Measurements from ENCODE around the gene UTP18. TPM values are rescaled to one million over a fixed set of nuclear protein-coding genes. Genes with fewer than 3 reads are reported as not detected.

Gene UTP18
- total RNA-seq, 2 donors from 2014 or later: 18.9 to 22.1 TPM

GRCh38 chr17:51245535-51245934 lies 14.8 kb upstream of the UTP18 start:
- intact Hi-C loops (cut with DNase I): no loop called here
- H3K27ac ChIP-seq: no peak overlapping the region
- H3K36me3 ChIP-seq (replicated peaks in 1 of 2; ENCODE audit: insufficient read depth in 1 of 2, low read depth in 2 of 2): peaks cover 0 to 2% of the 10 kb centered on the region in 2 donors
- H3K27me3 ChIP-seq: no peaks in the 10 kb centered on the region
- ATAC-seq (no peak), DNase-seq (no peak)
- TF ChIP-seq POLR2A (IDR thresholded peaks at IDR 0.05): no peak
- TF ChIP-seq, protein P1, sequence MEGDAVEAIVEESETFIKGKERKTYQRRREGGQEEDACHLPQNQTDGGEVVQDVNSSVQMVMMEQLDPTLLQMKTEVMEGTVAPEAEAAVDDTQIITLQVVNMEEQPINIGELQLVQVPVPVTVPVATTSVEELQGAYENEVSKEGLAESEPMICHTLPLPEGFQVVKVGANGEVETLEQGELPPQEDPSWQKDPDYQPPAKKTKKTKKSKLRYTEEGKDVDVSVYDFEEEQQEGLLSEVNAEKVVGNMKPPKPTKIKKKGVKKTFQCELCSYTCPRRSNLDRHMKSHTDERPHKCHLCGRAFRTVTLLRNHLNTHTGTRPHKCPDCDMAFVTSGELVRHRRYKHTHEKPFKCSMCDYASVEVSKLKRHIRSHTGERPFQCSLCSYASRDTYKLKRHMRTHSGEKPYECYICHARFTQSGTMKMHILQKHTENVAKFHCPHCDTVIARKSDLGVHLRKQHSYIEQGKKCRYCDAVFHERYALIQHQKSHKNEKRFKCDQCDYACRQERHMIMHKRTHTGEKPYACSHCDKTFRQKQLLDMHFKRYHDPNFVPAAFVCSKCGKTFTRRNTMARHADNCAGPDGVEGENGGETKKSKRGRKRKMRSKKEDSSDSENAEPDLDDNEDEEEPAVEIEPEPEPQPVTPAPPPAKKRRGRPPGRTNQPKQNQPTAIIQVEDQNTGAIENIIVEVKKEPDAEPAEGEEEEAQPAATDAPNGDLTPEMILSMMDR (IDR thresholded peaks at IDR 0.05): no peak
- H3K9me3 ChIP-seq: no peaks in the 10 kb centered on the region
- H3K4me3 ChIP-seq: no peak overlapping the region
- H3K4me1 ChIP-seq: peaks cover 10% of the 10 kb centered on the region
- 90 to 97% methylated on average over 1 of the region's 1 CpG for WGBS, 2 donors

- peaks cover 0 to 2% of the 10 kb centered on the region in 2 donors for H3K36me3 ChIP-seq (replicated peaks in 1 of 2; ENCODE audit: insufficient read depth in 1 of 2, low read depth in 2 of 2)
- no peaks in the 10 kb centered on the region for H3K27me3 ChIP-seq
- intact Hi-C loops (cut with DNase I): no loop called here
- no peak for DNase-seq
- peaks cover 6% of the 10 kb centered on the region for H3K4me1 ChIP-seq
- no peak overlapping the region for H3K27ac ChIP-seq
- H3K9me3 ChIP-seq: no peaks in the 10 kb centered on the region
- no peak for ATAC-seq
- 97 to 98% methylated on average over 3 of the region's 3 CpGs for WGBS, 2 donors
- no peak overlapping the region for H3K4me3 ChIP-seq
- no peak for TF ChIP-seq POLR2A (IDR thresholded peaks at IDR 0.05)
- TF ChIP-seq, protein P1 (IDR thresholded peaks at IDR 0.05): no peak
Observed at GRCh38 chr17:51250314-51250840, 10.0 kb upstream of the UTP18 start.

GRCh38 chr17:51251010-51251409 lies 9.3 kb upstream of the UTP18 start:
- H3K4me3 ChIP-seq: no peak overlapping the region
- TF ChIP-seq POLR2A (IDR thresholded peaks at IDR 0.05): no peak
- TF ChIP-seq, protein P1 (IDR thresholded peaks at IDR 0.05): no peak
- no peak for ATAC-seq
- DNase-seq: no peak
- H3K27me3 ChIP-seq: no peaks in the 10 kb centered on the region
- no peaks in the 10 kb centered on the region for H3K9me3 ChIP-seq
- peaks cover 0 to 2% of the 10 kb centered on the region in 2 donors for H3K36me3 ChIP-seq (replicated peaks in 1 of 2; ENCODE audit: insufficient read depth in 1 of 2, low read depth in 2 of 2)
- peaks cover 12% of the 10 kb centered on the region for H3K4me1 ChIP-seq
- intact Hi-C loops (cut with DNase I): no loop called here
- H3K27ac ChIP-seq: no peak overlapping the region

DNA sequence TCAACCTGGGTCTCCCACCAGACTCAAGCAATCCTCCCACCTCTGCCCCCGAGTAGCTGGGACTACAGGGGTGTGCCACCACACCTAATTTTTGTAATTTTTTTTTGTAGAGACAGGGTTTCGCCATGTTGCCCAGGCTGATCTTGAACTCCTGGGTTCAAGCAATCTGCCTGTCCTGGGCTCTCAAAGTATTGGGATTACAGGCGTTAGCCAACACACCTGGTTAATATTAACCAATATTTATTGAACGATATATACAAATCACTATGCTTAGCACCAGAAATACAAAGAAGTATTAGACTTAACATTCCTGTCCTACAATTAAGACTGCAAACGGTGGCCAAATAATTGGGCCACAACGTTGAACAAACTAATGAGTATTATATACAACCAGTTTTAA lies 4.7 kb upstream of the UTP18 start:
- ATAC-seq (no peak), DNase-seq (no peak)
- Histone ChIP-seq H3K27me3 (no peaks in the 10 kb centered on the region), H3K4me3 (no peak overlapping the region), H3K9me3 (no peaks in the 10 kb centered on the region), H3K27ac (peak overlapping the region in 3 of 4 donors; percentile 24 to 61 (median 47)), H3K36me3 (replicated peaks in 1 of 2; ENCODE audit: insufficient read depth in 1 of 2, low read depth in 2 of 2) (no peaks in the 10 kb centered on the region), H3K4me1 (peaks cover 46% of the 10 kb centered on the region)
- TF ChIP-seq, protein P1 (IDR thresholded peaks at IDR 0.05): no peak
- TF ChIP-seq POLR2A (IDR thresholded peaks at IDR 0.05): no peak
- 26 to 29% methylated on average over 6 of the region's 6 CpGs for WGBS, 2 donors
- intact Hi-C loops (cut with DNase I): no loop called here

DNA sequence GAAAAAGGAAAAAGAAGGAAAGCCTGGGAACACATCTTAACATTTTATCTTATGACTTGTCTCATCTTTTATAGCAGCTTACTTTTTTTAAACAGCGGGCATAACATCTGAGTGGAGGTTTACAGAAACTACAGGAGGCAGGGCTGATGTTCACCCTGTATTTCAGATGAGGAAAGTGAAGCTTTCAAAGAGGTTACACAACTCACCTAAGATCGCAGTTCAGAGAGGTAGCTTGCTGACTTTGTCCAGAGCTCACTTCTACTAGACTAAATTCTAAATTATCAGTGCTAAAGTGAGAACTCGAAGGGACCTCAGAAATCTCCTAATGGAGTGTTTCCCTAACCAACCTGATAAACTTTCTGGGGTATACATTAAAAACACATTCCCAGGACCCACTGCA lies 4.2 kb upstream of the UTP18 start:
- Histone ChIP-seq H3K9me3 (no peaks in the 10 kb centered on the region), H3K27ac (peak overlapping the region in 3 of 4 donors; percentile 24 to 61 (median 47)), H3K27me3 (no peaks in the 10 kb centered on the region), H3K36me3 (replicated peaks in 1 of 2; ENCODE audit: insufficient read depth in 1 of 2, low read depth in 2 of 2) (no peaks in the 10 kb centered on the region), H3K4me3 (no peak overlapping the region), H3K4me1 (peaks cover 47% of the 10 kb centered on the region)
- TF ChIP-seq POLR2A (IDR thresholded peaks at IDR 0.05): no peak
- TF ChIP-seq, protein P1 (IDR thresholded peaks at IDR 0.05): no peak
- WGBS, 2 donors: 20 to 31% methylated on average over 3 of the region's 3 CpGs
- DNase-seq (no peak), ATAC-seq (no peak)
- intact Hi-C loops (cut with DNase I): no loop called here
